ENCODE results near the gene LCE5A.
"Not testable (repeated sequence)": the region's sequence is repeated elsewhere in the genome, so short reads cannot be mapped to it uniquely, and the experiment has no call there.

LCE5A gene

DNA sequence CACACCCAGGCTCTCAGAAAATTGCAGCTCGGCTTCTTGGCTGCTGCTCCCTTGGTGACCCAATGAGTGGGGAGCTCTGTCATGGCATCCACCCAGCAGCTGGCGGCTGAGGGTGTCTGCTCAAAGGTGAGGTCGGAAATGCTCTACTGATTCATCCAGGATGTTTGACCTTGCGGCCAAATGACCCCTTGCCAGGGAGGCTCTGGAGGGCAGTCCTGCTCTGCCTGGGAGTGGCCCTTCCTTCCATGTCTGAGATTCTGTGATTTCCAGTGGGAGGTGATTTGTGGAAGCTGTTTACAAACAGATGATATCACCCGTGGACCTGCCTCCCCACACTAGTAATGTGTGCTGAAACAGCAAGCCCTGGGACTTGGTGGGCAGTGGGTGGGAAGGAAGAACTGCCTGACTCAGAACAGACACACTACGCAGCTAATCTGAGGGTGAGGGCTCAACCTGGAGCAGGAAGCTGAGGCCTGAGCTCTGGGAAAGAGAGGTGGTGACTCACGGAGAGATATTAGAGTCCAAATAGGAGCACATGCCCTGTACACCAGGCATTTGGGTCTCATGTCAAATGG lies 6.7 kb downstream of the LCE5A start:
- no peak for DNase-seq

DNA sequence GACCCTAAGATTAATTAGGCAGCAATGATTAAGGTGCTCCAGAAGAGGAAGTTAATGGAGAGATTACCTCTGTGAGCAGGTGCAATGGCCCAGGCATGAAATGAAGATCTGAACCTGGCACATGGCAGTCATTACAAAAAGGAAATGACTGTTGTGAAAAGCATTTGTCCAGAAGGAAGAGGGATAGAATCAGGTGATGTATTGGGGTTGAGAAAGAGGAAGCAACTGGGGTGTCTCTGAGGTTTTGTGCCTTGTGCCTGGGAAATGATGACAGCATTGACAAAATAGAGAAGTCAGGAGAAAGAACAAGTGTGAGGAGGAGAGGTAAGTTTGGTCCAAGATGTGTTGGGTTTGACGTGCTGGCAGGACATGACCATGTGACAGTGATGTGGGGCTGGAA lies 9.2 kb downstream of the LCE5A start:
- no peak for DNase-seq

DNA sequence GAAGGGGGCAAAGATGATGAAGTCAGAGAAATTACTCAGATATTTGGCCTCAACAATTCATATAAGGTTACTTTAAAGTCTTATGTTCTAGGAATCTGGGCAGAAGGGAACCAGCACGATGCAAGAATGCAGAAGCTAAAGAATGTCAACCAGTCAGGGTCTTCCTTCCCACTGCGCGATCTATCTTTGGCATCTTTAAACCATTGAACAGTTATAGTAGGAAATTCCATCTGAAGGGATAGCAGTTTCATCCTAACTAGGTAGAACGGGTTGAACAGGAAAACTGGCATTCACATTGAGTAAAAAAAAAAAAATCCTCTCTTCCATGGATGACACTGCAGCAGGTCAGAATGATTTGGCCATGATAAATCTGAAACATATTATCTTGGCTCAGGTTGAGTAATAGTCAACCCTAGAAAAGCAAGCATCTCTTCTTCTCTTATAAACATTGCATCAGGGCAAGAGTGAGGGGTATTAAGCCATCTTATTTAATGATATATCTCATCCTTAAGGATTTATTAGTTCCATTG lies 10.0 kb downstream of the LCE5A start:
- no peak for DNase-seq

DNA sequence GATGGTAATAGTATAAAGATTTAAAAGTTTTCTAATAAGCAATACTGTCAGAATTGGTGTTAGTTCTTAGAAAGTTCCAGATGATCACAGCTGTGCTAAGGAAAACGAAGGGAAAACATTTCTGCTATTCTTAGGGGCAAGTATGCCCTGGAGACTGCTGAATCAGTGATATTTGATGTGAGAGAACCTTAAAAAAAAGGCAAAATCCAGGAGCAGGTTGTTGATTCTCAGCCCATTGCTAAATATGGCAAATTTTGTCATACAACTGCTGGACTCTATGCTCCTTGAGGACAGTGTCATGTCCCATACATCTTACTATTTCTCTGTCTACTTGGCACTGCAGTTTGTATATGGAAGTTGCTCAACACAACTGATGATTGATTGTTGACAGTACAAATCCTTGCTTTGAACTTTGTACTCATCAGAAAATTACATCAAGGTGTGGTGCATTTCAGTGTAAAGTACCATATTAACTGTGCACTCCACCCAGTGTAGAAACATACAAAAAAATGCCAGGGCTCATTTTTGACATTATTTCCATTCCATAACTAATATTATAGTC lies 14.6 kb downstream of the LCE5A start:
- DNase-seq, result no peak

DNA sequence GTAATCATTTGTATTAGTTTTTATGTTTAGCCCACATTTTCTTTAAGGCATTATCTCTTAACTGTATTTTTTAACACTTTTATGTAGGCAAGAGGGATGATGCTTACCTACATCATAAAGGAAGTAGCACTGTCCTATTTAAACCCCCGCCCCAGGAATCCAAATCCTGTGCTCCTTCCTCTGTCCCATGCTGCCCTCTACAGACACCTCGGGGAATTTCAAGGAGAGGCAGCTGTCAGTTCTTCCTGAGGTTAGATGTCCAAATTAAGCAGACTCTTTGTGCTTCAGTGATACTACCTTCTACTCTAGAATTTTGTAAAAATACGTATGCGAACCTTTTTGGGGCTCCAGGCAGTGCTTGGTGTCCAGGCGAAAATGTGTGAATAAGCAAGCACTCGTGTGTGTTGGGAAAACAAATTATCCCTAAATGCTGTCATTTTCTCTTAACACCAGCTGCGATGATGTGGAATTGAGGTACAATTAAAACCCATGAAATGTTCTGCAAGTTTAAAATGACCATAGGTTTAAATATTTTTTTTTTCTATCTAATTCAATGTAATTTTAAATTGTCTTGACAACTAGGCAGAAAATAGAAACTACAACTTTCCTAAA lies 22.8 kb downstream of the LCE5A start:
- DNase-seq, result no peak

DNA sequence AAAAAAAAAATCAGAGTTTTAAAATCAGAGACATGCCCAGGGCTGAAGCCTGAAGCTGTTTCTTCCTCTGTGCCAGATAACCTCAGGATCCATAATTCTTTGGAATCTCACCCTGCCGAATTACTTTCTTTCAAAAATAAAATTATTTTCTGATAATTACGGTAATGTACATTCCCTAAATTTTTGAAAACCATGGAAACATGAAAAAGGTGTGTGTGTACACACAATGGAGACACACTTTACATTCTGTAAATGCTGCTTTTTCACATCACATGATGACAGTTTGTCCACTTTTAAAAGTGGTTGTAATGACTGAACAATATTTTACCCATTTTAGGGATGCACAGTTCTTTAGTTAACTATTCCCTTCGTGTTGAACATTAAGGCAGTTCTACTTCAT lies 25.2 kb downstream of the LCE5A start:
- DNase-seq, result no peak

DNA sequence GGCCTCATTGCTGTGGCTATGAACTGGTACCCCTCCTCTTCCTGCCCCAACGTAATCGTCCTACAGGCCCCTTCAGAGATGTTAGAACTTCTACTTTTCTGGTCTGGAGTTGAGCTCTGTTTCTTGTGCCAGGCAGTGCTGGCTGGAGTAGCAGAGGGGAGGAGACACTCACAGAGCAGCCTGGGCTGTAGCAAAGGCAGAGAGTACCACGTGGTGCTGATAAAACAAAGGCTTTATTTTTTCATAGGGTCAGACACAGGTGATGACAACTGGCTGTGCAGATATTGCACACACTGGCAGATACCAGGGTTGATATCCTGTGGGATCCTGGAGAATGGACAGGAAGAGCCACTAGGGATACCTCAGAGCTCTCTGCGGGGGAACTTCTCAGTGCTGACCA lies 26.9 kb downstream of the LCE5A start:
- no peak for DNase-seq

DNA sequence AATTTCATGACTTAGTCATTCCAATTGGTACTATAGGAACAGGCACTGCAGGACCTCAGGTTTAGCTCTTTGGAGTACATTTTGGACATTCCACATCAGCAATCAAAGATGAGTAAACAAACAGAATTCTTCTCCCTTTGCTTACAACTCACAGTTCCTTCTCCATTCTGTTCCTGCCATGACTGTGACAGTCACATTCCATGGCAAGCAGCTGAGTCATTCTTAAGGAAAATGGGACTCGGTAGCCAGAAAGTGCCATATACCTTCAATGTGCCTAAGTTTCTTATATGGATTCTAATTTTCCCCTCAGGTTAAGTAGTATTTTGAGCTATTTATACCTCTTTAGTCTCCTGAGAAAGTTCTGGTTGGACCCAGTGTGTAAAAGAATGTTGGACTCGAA lies 29.3 kb downstream of the LCE5A start:
- no peak for DNase-seq

DNA sequence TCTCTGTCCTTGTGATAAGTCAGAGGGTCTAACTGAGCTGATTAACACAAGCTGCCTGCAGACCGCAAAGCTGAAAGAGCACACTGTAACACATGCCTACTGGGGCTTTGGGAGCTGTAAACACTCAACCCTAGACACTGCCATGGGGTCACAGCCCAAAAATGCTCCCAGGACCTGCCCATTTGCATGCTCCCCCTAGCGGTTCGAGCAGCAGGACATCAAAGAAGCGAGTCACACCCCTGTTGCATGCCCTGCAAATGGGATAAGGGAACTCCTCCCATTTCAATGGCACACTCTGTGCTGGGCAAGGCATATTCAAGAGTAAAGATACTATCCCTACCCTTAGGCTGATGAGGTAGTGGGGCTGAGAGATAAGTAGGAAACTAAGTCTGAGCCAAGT lies 33.2 kb downstream of the LCE5A start:
- DNase-seq, result no peak

DNA sequence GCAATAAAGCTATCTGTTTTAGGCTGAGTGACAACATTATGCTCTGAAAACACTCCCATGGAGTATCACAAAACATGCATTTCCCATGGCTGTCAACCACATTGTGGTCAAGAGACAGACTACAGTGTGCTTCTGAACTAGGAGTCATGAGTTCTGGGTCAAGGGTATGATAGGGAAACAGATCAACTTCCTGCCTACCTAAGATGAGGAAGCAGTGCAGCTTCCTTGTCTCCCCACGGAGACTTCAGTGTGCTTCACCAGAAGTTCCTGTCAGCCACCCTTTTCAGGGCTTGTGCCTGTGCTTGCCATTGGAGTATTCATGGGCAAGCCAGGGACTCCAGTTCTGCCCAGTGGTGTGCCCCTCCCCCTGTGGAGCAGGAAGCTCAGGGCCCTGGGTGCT lies 36.1 kb downstream of the LCE5A start:
- no peak for DNase-seq

DNA sequence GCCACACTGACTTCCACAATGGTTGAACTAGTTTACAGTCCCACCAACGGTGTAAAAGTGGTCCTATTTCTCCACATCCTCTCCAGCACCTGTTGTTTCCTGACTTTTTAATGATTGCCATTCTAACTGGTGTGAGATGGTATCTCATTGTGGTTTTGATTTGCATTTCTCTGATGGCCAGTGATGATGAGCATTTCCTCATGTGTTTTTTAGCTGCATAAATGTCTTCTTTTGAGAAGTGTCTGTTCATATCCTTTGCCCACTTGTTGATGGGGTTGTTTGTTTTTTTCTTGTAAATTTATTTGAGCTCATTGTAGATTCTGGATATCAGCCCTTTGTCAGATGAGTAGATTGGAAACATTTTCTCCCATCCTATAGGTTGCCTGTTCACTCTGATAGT lies 37.8 kb downstream of the LCE5A start:
- DNase-seq, result not testable (repeated sequence)

Data from NCI-H2227 treated with DMSO at 0.1 percent for 48 hours (cell line).